ENCODE results near the gene CPEB2.

CPEB2 gene

DNA sequence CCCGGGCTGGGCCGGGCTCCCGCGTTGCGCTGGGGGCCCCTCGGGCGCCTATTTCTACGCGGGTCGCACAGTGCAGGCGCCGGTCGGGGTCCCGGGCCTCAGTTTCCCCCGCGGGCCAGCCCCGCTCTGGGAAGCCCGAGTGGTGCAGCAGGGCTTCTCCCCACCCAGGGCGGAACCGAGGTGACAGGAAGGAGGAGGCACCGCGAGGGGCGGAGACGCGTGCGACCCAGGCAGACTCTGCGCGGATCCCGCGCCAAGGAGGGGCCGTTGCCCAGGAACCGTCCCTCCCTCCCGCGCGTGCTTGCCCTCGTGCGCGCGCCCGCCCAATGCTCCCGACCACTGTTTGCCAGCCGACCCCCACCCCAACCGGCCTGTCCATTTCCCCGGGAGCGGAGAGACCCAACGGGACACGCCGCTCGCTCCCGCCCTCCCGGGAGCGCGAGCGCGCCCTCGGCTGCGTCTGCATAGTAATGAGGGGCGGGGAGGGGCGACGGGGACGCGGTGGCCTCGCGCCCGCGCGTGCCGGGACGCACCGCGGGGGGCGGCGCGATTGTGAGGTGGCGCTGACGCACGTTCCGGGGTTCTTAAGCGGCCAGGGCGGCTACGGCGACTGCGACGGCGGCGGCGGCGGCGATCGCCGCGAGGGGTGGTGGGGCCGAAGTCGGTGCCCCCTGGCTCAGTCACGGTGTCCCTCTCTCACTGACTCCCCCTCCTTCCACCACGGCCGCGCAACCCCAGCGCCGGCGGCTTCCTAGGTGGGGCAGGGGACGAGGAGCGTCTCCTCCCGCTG lies at the start of gene CPEB2:
Gene CPEB2 (plus strand): TSS at position 613 of the 790 bp plus-strand sequence. CDS start 193 bp downstream, outside the sequence.
- peak; percentile 90 for DNase-seq
- H3K4me3 Mint-ChIP-seq, result peak within 1 kb of the TSS; percentile 85
- no peaks in the 10 kb centered on the region for H3K9me3 Mint-ChIP-seq
- H3K27ac Mint-ChIP-seq, result peak within 1 kb of the TSS; percentile 88
- no peaks in the 10 kb centered on the region for H3K36me3 Mint-ChIP-seq (ENCODE audit: low read depth)
- peak; percentile 80 for ATAC-seq
- H3K4me1 Mint-ChIP-seq, result peaks cover 24% of the 10 kb centered on the region
- no peaks in the 10 kb centered on the region for H3K27me3 Mint-ChIP-seq

GRCh38 chr4:14958436-14958835 lies 43.8 kb upstream of the CPEB2 start:
- H3K4me1 Mint-ChIP-seq, result no peaks in the 10 kb centered on the region
- H3K36me3 Mint-ChIP-seq (ENCODE audit: low read depth), result no peaks in the 10 kb centered on the region
- no peak overlapping the region for H3K27ac Mint-ChIP-seq
- no peak overlapping the region for H3K4me3 Mint-ChIP-seq
- ATAC-seq (no peak), DNase-seq (no peak)
- no peaks in the 10 kb centered on the region for H3K9me3 Mint-ChIP-seq
- H3K27me3 Mint-ChIP-seq, result peaks cover 15% of the 10 kb centered on the region

DNA sequence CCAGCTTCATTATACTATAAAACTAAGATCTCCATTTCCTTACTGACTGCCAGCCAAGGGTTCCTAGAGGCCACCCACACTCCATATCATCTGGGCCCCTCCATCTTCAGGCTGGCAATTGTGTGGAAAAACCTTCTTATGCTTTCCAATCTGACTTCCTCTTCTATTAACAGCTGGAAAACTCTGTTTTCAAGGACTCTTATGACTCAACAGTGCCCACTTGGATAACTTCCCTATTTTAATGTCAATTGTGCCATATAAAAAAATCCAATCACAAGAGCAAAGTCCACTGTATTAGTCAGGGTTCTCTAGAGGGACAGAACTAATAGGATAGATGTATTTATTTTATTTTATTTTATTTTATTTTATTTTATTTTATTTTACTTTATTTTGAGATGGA lies 41.0 kb upstream of the CPEB2 start:
- Mint-ChIP-seq H3K27ac (no peak overlapping the region), H3K27me3 (peaks cover 10% of the 10 kb centered on the region), H3K4me1 (no peaks in the 10 kb centered on the region), H3K36me3 (ENCODE audit: low read depth) (no peaks in the 10 kb centered on the region), H3K4me3 (no peak overlapping the region), H3K9me3 (no peaks in the 10 kb centered on the region)
- ATAC-seq (no peak), DNase-seq (no peak)

DNA sequence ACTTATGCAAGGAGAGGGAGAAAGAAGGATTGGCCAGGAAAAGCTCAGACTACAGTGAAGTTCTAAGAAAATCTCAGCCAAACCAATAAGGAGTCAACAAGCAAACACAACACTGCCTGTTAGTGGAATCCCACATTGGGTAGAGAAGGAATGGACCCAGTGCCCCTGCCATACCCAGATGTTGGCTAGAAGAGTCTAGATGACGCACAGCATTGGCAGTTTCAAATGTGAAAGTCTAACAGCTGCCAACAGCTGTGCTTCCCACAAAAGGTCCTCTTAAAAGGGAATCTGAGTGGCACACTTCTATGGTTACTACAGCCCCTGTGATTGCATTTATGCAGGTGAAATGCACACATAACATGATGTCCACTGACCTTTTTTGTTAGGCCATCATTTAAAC lies 37.2 kb upstream of the CPEB2 start:
- Mint-ChIP-seq H3K4me3 (no peak overlapping the region), H3K27me3 (peaks cover 21% of the 10 kb centered on the region), H3K36me3 (ENCODE audit: low read depth) (no peaks in the 10 kb centered on the region), H3K4me1 (no peaks in the 10 kb centered on the region), H3K27ac (no peak overlapping the region), H3K9me3 (no peaks in the 10 kb centered on the region)
- no peak for DNase-seq
- ATAC-seq, result no peak

- no peak for ATAC-seq
- Mint-ChIP-seq H3K9me3 (peaks cover 4% of the 10 kb centered on the region), H3K27me3 (peaks cover 27% of the 10 kb centered on the region), H3K4me1 (no peaks in the 10 kb centered on the region), H3K27ac (no peak overlapping the region), H3K4me3 (no peak overlapping the region), H3K36me3 (ENCODE audit: low read depth) (no peaks in the 10 kb centered on the region)
- no peak for DNase-seq
Observed at GRCh38 chr4:14967982-14968381, 34.3 kb upstream of the CPEB2 start.

DNA sequence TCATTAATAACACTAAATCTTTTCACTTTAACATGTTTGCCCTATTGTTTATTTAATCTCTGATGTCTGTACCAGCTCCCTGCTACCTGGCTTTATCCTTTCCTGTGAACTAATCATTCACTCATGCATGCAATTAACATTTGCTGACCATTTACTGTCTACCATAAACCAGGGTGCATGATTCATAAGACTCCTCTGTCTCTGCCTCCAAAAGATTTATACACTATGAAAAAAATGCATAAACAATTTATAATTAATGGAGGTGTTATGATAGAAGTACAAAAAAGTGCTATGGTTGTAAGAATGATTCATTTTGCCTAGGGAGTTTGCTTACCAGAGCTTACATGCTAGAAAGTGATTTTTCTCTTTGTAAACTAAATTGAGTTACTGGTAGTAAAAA lies 24.5 kb upstream of the CPEB2 start:
- Mint-ChIP-seq H3K27ac (no peak overlapping the region), H3K36me3 (ENCODE audit: low read depth) (no peaks in the 10 kb centered on the region), H3K4me3 (no peak overlapping the region), H3K27me3 (peaks cover 30% of the 10 kb centered on the region), H3K4me1 (no peaks in the 10 kb centered on the region), H3K9me3 (peaks cover 17% of the 10 kb centered on the region)
- no peak for DNase-seq
- no peak for ATAC-seq

DNA sequence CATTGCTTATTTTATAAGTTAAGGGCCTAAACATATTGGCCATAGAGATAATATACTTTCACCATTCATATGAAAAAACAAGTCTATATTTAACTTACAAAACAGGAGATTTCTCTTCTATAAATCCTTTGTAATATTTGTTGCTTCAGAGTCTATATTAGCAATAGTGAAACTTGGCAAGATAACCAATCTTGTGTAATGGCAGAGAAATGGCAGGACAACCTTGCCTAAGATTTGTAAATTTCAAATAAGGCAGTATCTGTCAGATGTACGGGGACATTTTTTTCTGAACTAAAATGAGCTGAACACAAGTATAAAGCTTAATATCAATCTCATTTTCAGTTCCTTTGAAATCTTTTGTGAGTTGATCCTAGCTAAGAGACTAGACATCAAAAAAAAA lies 17.8 kb upstream of the CPEB2 start:
- no peaks in the 10 kb centered on the region for H3K4me1 Mint-ChIP-seq
- ATAC-seq (no peak), DNase-seq (no peak)
- H3K4me3 Mint-ChIP-seq, result no peak overlapping the region
- H3K27ac Mint-ChIP-seq, result no peak overlapping the region
- H3K9me3 Mint-ChIP-seq, result no peaks in the 10 kb centered on the region
- peaks cover 17% of the 10 kb centered on the region for H3K27me3 Mint-ChIP-seq
- no peaks in the 10 kb centered on the region for H3K36me3 Mint-ChIP-seq (ENCODE audit: low read depth)

DNA sequence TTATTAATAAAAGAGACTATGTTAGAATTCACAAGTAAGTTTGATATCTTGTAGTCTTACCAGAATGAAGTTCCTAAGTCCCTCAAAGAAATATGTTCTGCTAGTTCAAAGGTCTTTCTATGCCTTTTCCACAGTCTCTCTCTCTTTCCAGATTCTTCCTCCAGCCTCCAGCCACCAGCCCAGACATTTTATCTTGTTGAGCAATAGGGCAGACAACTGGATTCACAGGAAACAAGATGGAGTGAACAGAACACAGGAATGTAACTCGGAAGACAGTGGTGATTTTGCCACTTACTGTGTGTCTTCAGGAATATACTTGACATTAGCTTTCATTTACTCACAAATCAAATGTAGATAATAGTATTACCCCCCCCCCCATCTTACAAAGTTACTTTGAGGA lies 17.1 kb upstream of the CPEB2 start:
- Mint-ChIP-seq H3K36me3 (ENCODE audit: low read depth) (no peaks in the 10 kb centered on the region), H3K27ac (no peak overlapping the region), H3K4me3 (no peak overlapping the region), H3K4me1 (no peaks in the 10 kb centered on the region), H3K9me3 (no peaks in the 10 kb centered on the region), H3K27me3 (peaks cover 15% of the 10 kb centered on the region)
- DNase-seq (no peak), ATAC-seq (no peak)

DNA sequence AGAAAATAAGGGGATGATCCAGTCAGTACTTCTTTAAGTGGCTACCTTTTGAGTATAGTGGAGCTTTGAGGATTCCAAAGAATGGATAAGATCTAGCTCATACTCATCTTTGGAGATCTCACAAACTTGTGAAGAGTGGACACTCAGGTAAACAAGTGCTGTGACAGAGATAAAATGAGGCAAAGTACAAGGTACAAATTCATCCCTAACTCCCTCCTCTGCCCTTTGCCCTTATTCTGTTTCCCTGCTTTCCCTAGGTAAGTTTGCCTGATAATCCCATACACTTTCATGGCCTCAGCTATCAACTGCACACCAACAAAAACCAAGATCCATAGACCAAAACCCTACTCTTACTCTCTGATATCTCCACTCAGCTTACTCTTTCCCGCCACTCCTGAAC lies 16.4 kb upstream of the CPEB2 start:
- Mint-ChIP-seq H3K27ac (no peak overlapping the region), H3K9me3 (no peaks in the 10 kb centered on the region), H3K4me1 (no peaks in the 10 kb centered on the region), H3K4me3 (no peak overlapping the region), H3K36me3 (ENCODE audit: low read depth) (no peaks in the 10 kb centered on the region), H3K27me3 (peaks cover 15% of the 10 kb centered on the region)
- ATAC-seq (no peak), DNase-seq (no peak)

DNA sequence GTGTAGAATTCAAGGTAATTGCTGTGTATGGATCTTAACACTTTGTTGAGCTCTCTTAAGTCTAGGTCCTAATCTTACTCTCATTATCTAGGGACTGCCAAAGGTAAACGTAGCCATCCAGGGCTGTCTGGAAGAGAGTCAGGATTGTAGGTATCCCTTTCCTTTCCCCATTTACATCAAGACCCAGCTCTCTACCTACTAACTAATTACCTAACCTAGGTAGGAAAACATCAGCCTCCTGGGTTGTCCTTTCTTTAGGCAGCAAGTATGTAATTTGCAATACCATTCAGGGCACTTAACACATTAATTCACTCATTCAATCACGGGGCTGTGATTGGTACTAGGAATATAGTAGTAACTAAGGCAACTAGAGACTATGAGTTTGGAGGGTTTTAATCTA lies 15.2 kb upstream of the CPEB2 start:
- Mint-ChIP-seq H3K9me3 (no peaks in the 10 kb centered on the region), H3K27me3 (peaks cover 15% of the 10 kb centered on the region), H3K36me3 (ENCODE audit: low read depth) (no peaks in the 10 kb centered on the region), H3K4me3 (no peak overlapping the region), H3K27ac (no peak overlapping the region), H3K4me1 (no peaks in the 10 kb centered on the region)
- DNase-seq (no peak), ATAC-seq (no peak)

DNA sequence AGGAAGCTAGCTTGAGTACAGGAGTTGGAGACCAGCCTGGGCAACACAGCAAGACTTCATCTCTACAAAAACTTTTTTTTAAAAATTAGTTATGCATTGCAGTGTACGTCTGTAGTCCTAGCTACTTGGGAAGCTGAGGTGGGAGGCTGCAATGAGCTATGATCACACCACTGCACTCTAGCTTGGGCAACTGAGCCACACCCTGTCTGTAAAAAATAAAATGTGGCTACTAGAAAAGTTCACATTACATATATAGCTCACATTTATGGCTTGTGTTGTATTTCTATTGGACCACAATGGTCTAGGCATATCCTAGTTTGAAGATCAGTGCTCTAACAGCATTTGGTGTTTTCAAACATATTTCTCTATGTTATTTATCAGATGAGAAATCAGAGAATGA lies 11.8 kb upstream of the CPEB2 start:
- DNase-seq (no peak), ATAC-seq (no peak)
- no peaks in the 10 kb centered on the region for H3K9me3 Mint-ChIP-seq
- H3K27ac Mint-ChIP-seq, result no peak overlapping the region
- peaks cover 14% of the 10 kb centered on the region for H3K27me3 Mint-ChIP-seq
- H3K36me3 Mint-ChIP-seq (ENCODE audit: low read depth), result no peaks in the 10 kb centered on the region
- H3K4me1 Mint-ChIP-seq, result peaks cover 5% of the 10 kb centered on the region
- H3K4me3 Mint-ChIP-seq, result no peak overlapping the region

- peaks cover 6% of the 10 kb centered on the region for H3K4me1 Mint-ChIP-seq
- DNase-seq (no peak), ATAC-seq (no peak)
- no peaks in the 10 kb centered on the region for H3K9me3 Mint-ChIP-seq
- H3K4me3 Mint-ChIP-seq, result no peak overlapping the region
- H3K36me3 Mint-ChIP-seq (ENCODE audit: low read depth), result no peaks in the 10 kb centered on the region
- no peak overlapping the region for H3K27ac Mint-ChIP-seq
- H3K27me3 Mint-ChIP-seq, result peaks cover 5% of the 10 kb centered on the region
Observed at GRCh38 chr4:14994242-14994641, 8.0 kb upstream of the CPEB2 start.

GRCh38 chr4:15001248-15001868 lies 923 bp upstream of the CPEB2 start:
- Mint-ChIP-seq H3K4me3 (peak overlapping the region; percentile 85), H3K4me1 (peaks cover 20% of the 10 kb centered on the region), H3K9me3 (no peaks in the 10 kb centered on the region), H3K27ac (peak overlapping the region; percentile 88), H3K36me3 (ENCODE audit: low read depth) (no peaks in the 10 kb centered on the region), H3K27me3 (no peaks in the 10 kb centered on the region)
- DNase-seq (peak; percentile 43), ATAC-seq (peak; percentile 46)

GRCh38 chr4:15002659-15003400 lies 549 bp downstream of the CPEB2 start:
- DNase-seq, result peak; percentile 74
- Mint-ChIP-seq H3K27me3 (no peaks in the 10 kb centered on the region), H3K4me1 (peaks cover 26% of the 10 kb centered on the region)

DNA sequence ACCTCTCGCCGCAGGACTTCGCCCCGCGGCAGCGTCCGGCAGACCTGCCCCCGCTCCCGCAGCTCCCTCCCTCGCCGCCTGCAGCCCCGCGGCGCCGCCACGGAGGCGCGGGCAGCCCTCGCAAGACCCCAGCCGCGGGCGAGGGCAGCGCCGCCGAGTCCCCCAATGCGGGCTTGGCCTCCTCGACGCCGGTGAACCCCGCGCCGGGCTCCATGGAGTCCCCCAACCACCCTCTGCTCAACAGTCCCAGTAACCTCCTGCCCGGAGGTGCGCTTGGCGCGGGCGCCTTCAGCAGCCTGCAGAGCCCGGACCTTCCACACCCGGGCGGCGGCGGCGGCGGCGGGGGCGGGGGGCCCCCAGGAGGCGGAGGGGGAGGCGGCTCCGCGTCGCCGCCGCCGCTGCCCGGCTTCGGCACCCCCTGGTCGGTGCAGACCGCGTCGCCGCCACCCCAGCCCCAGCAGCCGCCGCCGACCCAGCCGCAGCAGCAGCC lies 1.2 kb downstream of the CPEB2 start:
- peak; percentile 8 for ATAC-seq
- peak; percentile 67 for DNase-seq
- Mint-ChIP-seq H3K4me3 (peak overlapping the region; percentile 85), H3K9me3 (no peaks in the 10 kb centered on the region), H3K36me3 (ENCODE audit: low read depth) (peaks cover 4% of the 10 kb centered on the region), H3K27ac (no peak overlapping the region), H3K27me3 (no peaks in the 10 kb centered on the region), H3K4me1 (peaks cover 26% of the 10 kb centered on the region)

More at GRCh38 chr4:15002659-15003400, 549 bp downstream of the CPEB2 start:
- peak overlapping the region; percentile 78 for H3K27ac Mint-ChIP-seq
- no peaks in the 10 kb centered on the region for H3K36me3 Mint-ChIP-seq (ENCODE audit: low read depth)
- no peaks in the 10 kb centered on the region for H3K9me3 Mint-ChIP-seq
- ATAC-seq, result peak; percentile 27
- H3K4me3 Mint-ChIP-seq, result peak overlapping the region; percentile 85
